GM12872 (cell line): Measurements from ENCODE around the gene PXN.

ENCODE experiments used
- CTCF ChIP-seq: IDR thresholded peaks from 3 replicates; pipeline ENCODE4 v1.5.1; 2011; ENCODE audit warnings: low read depth, mild to moderate bottlenecking, low read length, moderate library complexity; ENCODE audit not compliant: insufficient read depth

Gene PXN

GRCh38 chr12:120249875-120250795 lies 15.4 kb downstream of the PXN start:
- no peak for TF ChIP-seq CTCF

DNA sequence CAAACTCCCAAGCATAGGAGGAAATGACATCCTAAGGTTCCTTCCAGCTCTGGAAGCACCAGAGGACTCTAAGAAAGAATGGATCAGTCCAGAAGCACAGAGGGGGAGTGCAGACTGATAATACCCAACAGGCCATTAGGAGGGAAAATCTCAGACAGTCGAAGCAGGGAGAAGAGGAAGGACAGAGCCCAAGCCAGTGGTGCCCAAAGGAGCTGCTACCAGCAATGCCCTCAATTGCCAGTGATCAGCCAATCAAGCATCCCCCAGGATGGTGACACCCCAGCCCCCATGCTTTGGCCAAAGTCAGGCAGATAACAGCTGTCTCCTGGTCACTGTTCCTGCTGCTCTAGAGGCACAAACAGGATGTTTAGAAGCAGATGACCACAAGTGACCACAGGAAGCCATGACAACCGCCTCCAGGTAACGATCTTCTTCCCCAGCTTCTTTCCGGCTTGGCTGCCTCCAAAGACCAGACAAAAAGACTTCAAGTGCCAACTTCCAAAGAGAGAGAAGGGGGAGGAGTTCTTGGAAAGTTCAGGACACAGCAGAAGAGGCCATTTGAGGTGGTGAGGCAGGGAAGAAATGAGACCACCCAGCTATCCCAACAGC lies 16.2 kb downstream of the PXN start:
- TF ChIP-seq CTCF = no peak

GRCh38 chr12:120247621-120248030 lies 17.9 kb downstream of the PXN start:
- no peak for TF ChIP-seq CTCF

DNA sequence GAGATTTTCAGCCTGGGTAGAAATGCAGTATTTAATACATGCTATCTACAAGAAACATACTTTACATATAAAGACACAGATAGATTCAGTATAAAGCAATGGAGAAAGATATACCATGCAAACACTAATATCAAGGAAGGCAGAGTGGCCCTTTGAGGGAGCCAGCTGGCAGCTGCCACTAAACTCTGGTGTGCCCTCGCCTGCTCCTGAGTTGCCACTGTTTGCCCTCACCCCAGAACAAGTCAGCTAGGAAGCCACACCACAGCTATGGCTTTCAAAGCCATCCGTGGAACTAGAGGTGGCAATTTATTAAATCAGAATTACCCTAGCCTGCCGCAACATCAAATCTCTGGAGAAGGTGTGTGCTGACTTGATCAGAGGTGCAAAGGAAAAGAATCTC lies 18.3 kb downstream of the PXN start:
- TF ChIP-seq CTCF = no peak

- TF ChIP-seq CTCF = no peak
Measured at GRCh38 chr12:120242971-120243699, 22.4 kb downstream of the PXN start.

DNA sequence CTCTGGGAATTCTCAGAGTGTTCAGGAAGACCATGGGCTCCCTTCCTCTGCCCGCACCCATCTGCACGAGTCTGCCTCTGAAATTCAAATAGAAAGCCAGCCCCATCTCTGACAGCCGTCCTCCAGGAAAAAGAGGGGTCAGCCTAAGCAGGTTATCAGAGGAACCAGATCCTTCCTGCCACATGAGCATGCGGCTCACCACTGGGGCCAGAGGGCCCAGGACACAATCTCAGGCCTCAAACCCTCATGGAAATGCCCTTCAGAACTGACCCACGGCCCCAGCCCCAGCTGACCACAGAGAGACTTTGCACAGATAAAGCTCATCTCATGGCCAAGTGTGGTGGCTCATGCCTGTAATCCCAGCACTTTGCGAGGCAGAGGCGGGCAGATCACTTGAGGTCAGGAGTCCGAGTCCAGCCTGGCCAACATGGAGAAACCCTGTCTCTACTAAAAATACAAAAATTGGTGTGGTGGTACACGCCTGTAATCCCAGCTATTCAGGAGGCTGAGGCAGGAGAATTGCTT lies 23.2 kb downstream of the PXN start:
- no peak for TF ChIP-seq CTCF
